Trophoblast cell (in vitro differentiated cells and primary cell): ENCODE results near the gene SMARCB1.
"Not testable (repeated sequence)": the region's sequence is repeated elsewhere in the genome, so short reads cannot be mapped to it uniquely, and the experiment has no call there.

ENCODE experiments used
- DNase-seq, 2 donors: peaks; one replicate each; pipeline ENCODE4 v3.0.0-alpha.2; 2016
- H2AFZ ChIP-seq: 2 replicates; pipeline ENCODE4 v1.6.1; 2013; ENCODE audit warnings: low read length, moderate library complexity, mild to moderate bottlenecking; ENCODE audit not compliant: insufficient read depth, poor library complexity
- H2AK5ac ChIP-seq: 2 replicates; pipeline ENCODE4 v1.6.1; 2013; ENCODE audit warnings: mild to moderate bottlenecking, low read length
- H2BK120ac ChIP-seq: 2 replicates; pipeline ENCODE4 v1.6.1; 2013; ENCODE audit warnings: low read length, mild to moderate bottlenecking, moderate library complexity; ENCODE audit not compliant: insufficient read depth, poor library complexity
- H2BK12ac ChIP-seq: 2 replicates; pipeline ENCODE4 v1.6.1; 2013; ENCODE audit warnings: mild to moderate bottlenecking, low read length, moderate library complexity
- H2BK5ac ChIP-seq: 2 replicates; pipeline ENCODE4 v1.6.1; 2013; ENCODE audit warnings: low read length, low read depth, moderate library complexity, mild to moderate bottlenecking; ENCODE audit not compliant: poor library complexity
- H3K14ac ChIP-seq: 2 replicates; pipeline ENCODE4 v1.6.1; 2013; ENCODE audit warnings: mild to moderate bottlenecking, low read length
- H3K18ac ChIP-seq: 2 replicates; pipeline ENCODE4 v1.6.1; 2013; ENCODE audit warnings: mild to moderate bottlenecking, low read length
- H3K23ac ChIP-seq: 2 replicates; pipeline ENCODE4 v1.6.1; 2013; ENCODE audit warnings: low read length
- H3K27ac ChIP-seq: 2 replicates; pipeline ENCODE4 v1.5.1; 2013; ENCODE audit warnings: low read depth, mild to moderate bottlenecking, inconsistent platforms, low read length, moderate library complexity
- H3K27me3 ChIP-seq: 2 replicates; pipeline ENCODE4 v1.6.1; 2013; ENCODE audit warnings: inconsistent platforms, mild to moderate bottlenecking, low read length, moderate library complexity; ENCODE audit not compliant: insufficient read depth
- H3K36me3 ChIP-seq, 2 experiments: 1 replicate in 1 of 2; 2 replicates in 1 of 2; pipeline ENCODE4 v1.6.1; 2013; ENCODE audit warnings: low read length in 2 of 2, mild to moderate bottlenecking in 2 of 2, moderate library complexity in 1 of 2; ENCODE audit not compliant: insufficient read depth in 2 of 2, control insufficient read depth in 1 of 2
- H3K4ac ChIP-seq: 2 replicates; pipeline ENCODE4 v1.6.1; 2013; ENCODE audit warnings: low read depth, mild to moderate bottlenecking, low read length, moderate library complexity
- H3K4me1 ChIP-seq, 2 experiments: 1 replicate in 1 of 2; 2 replicates in 1 of 2; pipeline ENCODE4 v1.6.1; 2013; ENCODE audit warnings: low read length in 2 of 2, mild to moderate bottlenecking in 2 of 2, moderate library complexity in 1 of 2; ENCODE audit not compliant: insufficient read depth in 2 of 2, control insufficient read depth in 1 of 2
- H3K4me2 ChIP-seq: 2 replicates; pipeline ENCODE4 v1.6.1; 2013; ENCODE audit warnings: inconsistent platforms, mild to moderate bottlenecking, low read length, moderate library complexity
- H3K4me3 ChIP-seq: 2 replicates; pipeline ENCODE4 v1.5.1; 2013; ENCODE audit warnings: mild to moderate bottlenecking, low read depth, low read length, inconsistent platforms
- H3K79me1 ChIP-seq: one replicate; pipeline ENCODE4 v1.6.1; 2013; ENCODE audit warnings: low read length
- H3K79me2 ChIP-seq: 2 replicates; pipeline ENCODE4 v1.6.1; 2013; ENCODE audit warnings: low read length, mild to moderate bottlenecking; ENCODE audit not compliant: control insufficient read depth, insufficient read depth, poor library complexity
- H3K9ac ChIP-seq: 2 replicates; pipeline ENCODE4 v1.6.1; 2013; ENCODE audit warnings: mild to moderate bottlenecking, low read length
- H3K9me3 ChIP-seq: 2 replicates; pipeline ENCODE4 v1.6.1; 2013; ENCODE audit warnings: low read depth, mild to moderate bottlenecking, control low read depth, inconsistent platforms, low read length; ENCODE audit not compliant: insufficient read depth
- H4K12ac ChIP-seq: 2 replicates; pipeline ENCODE4 v1.6.1; 2013; ENCODE audit warnings: low read depth, mild to moderate bottlenecking, low read length, moderate library complexity
- H4K8ac ChIP-seq: 2 replicates; pipeline ENCODE4 v1.6.1; 2013; ENCODE audit warnings: low read depth, mild to moderate bottlenecking, low read length, moderate library complexity
- H4K91ac ChIP-seq: one replicate; pipeline ENCODE4 v1.6.1; 2013; ENCODE audit warnings: low read depth, mild to moderate bottlenecking, low read length, moderate library complexity
- WGBS: extraction: QIAGEN DNeasy Blood & Tissue Kit; methylation state at CpG from one replicate; pipeline ENCODE4 v1.1.7; 2013; ENCODE audit warnings: missing lambda C conversion rate; ENCODE audit not compliant: insufficient read length, insufficient coverage; ENCODE audit errors: extremely low coverage; 5-methylcytosine and 5-hydroxymethylcytosine counted together

The SMARCB1 gene

GRCh38 chr22:23862103-23862502, 75.3 kb downstream of the SMARCB1 start:
- Histone ChIP-seq H2AFZ (no peak overlapping the region), H2BK12ac (no peak overlapping the region), H3K4me1 (peaks cover 0 to 5% of the 10 kb centered on the region in 2 experiments), H2BK5ac (no peak overlapping the region), H3K79me1 (peaks cover 7% of the 10 kb centered on the region), H3K36me3 (peaks cover 0 to 5% of the 10 kb centered on the region in 2 experiments), H3K23ac (no peak overlapping the region), H2BK120ac (no peak overlapping the region), H4K12ac (no peak overlapping the region), H3K9ac (no peak overlapping the region), H3K9me3 (no peaks in the 10 kb centered on the region), H3K18ac (no peak overlapping the region), H3K79me2 (peaks cover 2% of the 10 kb centered on the region), H3K14ac (no peak overlapping the region), H3K27me3 (no peaks in the 10 kb centered on the region), H3K4ac (no peak overlapping the region), H3K4me2 (no peak overlapping the region), H4K91ac (no peak overlapping the region), H2AK5ac (no peak overlapping the region), H3K27ac (no peak overlapping the region), H4K8ac (no peak overlapping the region), H3K4me3 (no peak overlapping the region)
- no CpG with 5 or more reads among the region's 3 CpGs for WGBS
- peak in 1 of 2 donors; percentile 44 for DNase-seq

GRCh38 chr22:23864499-23865154, 77.9 kb downstream of the SMARCB1 start:
- H2AK5ac ChIP-seq, H3K79me2 ChIP-seq, H3K23ac ChIP-seq, H3K9me3 ChIP-seq, H3K4me2 ChIP-seq, DNase-seq, H3K4ac ChIP-seq, H3K18ac ChIP-seq, H3K4me3 ChIP-seq, H3K4me1 ChIP-seq, H2AFZ ChIP-seq, H3K27me3 ChIP-seq, H2BK5ac ChIP-seq, H3K9ac ChIP-seq, H3K14ac ChIP-seq, H2BK12ac ChIP-seq, H3K79me1 ChIP-seq, H3K27ac ChIP-seq, H4K8ac ChIP-seq, H4K12ac ChIP-seq, H2BK120ac ChIP-seq, H4K91ac ChIP-seq: not testable (repeated sequence)
- peaks cover 9 to 11% of the 10 kb centered on the region in 2 experiments for H3K36me3 ChIP-seq
- WGBS, result no CpG with 5 or more reads among the region's 11 CpGs

- H4K12ac ChIP-seq, result no peak overlapping the region
- H3K14ac ChIP-seq, result no peak overlapping the region
- H2BK12ac ChIP-seq, result no peak overlapping the region
- no peak overlapping the region for H3K4ac ChIP-seq
- no CpG with 5 or more reads among the region's 4 CpGs for WGBS
- no peak overlapping the region for H3K27ac ChIP-seq
- no peak overlapping the region for H4K91ac ChIP-seq
- no peak overlapping the region for H3K4me3 ChIP-seq
- no peak overlapping the region for H2AK5ac ChIP-seq
- no peaks in the 10 kb centered on the region for H3K27me3 ChIP-seq
- no peak overlapping the region for H2BK5ac ChIP-seq
- no peak overlapping the region for H3K4me2 ChIP-seq
- DNase-seq, result no peak
- no peaks in the 10 kb centered on the region for H3K4me1 ChIP-seq
- H3K79me1 ChIP-seq, result no peaks in the 10 kb centered on the region
- no peak overlapping the region for H2BK120ac ChIP-seq
- no peak overlapping the region for H3K23ac ChIP-seq
- H3K18ac ChIP-seq, result no peak overlapping the region
- no peak overlapping the region for H4K8ac ChIP-seq
- no peak overlapping the region for H2AFZ ChIP-seq
- peaks cover 2% of the 10 kb centered on the region for H3K9me3 ChIP-seq
- H3K9ac ChIP-seq, result no peak overlapping the region
- H3K79me2 ChIP-seq, result no peaks in the 10 kb centered on the region
- peaks cover 7 to 13% of the 10 kb centered on the region in 2 experiments for H3K36me3 ChIP-seq
Observed at GRCh38 chr22:23868580-23868979, 81.8 kb downstream of the SMARCB1 start.

GRCh38 chr22:23874871-23875270, 88.1 kb downstream of the SMARCB1 start:
- no peak overlapping the region for H4K8ac ChIP-seq
- no peak overlapping the region for H3K23ac ChIP-seq
- no peak overlapping the region for H2BK12ac ChIP-seq
- H3K4me2 ChIP-seq, result no peak overlapping the region
- H3K36me3 ChIP-seq, result peaks cover 3 to 13% of the 10 kb centered on the region in 2 experiments
- no peak overlapping the region for H3K9ac ChIP-seq
- no peak overlapping the region for H2BK120ac ChIP-seq
- no peak overlapping the region for H3K27ac ChIP-seq
- no peak overlapping the region for H2BK5ac ChIP-seq
- H3K4me3 ChIP-seq, result no peak overlapping the region
- no peak overlapping the region for H2AFZ ChIP-seq
- no peak overlapping the region for H4K12ac ChIP-seq
- no CpG with 5 or more reads among the region's 4 CpGs for WGBS
- no peaks in the 10 kb centered on the region for H3K27me3 ChIP-seq
- H3K4ac ChIP-seq, result no peak overlapping the region
- no peaks in the 10 kb centered on the region for H3K79me1 ChIP-seq
- H4K91ac ChIP-seq, result no peak overlapping the region
- no peak overlapping the region for H3K14ac ChIP-seq
- H2AK5ac ChIP-seq, result no peak overlapping the region
- H3K4me1 ChIP-seq, result no peaks in the 10 kb centered on the region
- no peaks in the 10 kb centered on the region for H3K9me3 ChIP-seq
- DNase-seq, result no peak
- no peaks in the 10 kb centered on the region for H3K79me2 ChIP-seq
- H3K18ac ChIP-seq, result no peak overlapping the region
